NCI-H2171 (cell line): Measurements from ENCODE around the gene CD209.
"Not testable (repeated sequence)": the region's sequence is repeated elsewhere in the genome, so short reads cannot be mapped to it uniquely, and the experiment has no call there.

ENCODE experiments used
- DNase-seq: peaks from one replicate; lab custom pipeline; 2025; lab: John Stamatoyannopoulos, UW

CD209 gene

GRCh38 chr19:7746903-7747884 lies at the start of gene CD209:
CD209 (minus strand) TSS chr19:7747534; CDS start chr19:7747511, 23 bp downstream.
- no peak for DNase-seq

- DNase-seq, result no peak
Observed at GRCh38 chr19:7795555-7796161, 48.3 kb upstream of the CD209 start.

GRCh38 chr19:7793493-7793892 lies 46.2 kb upstream of the CD209 start:
- no peak for DNase-seq

- not testable (repeated sequence) for DNase-seq
Observed at GRCh38 chr19:7792701-7793100, 45.4 kb upstream of the CD209 start.

GRCh38 chr19:7792281-7792680 lies 44.9 kb upstream of the CD209 start:
- DNase-seq, result no peak

- no peak for DNase-seq
Observed at GRCh38 chr19:7790416-7790815, 43.1 kb upstream of the CD209 start.

GRCh38 chr19:7789447-7789846 lies 42.1 kb upstream of the CD209 start:
- DNase-seq, result peak; percentile 77

GRCh38 chr19:7788933-7789323 lies 41.6 kb upstream of the CD209 start:
- DNase-seq, result no peak

GRCh38 chr19:7788178-7788932 lies 41.0 kb upstream of the CD209 start:
- peak; percentile 39 for DNase-seq

GRCh38 chr19:7787602-7788177 lies 40.4 kb upstream of the CD209 start:
- no peak for DNase-seq

- DNase-seq, result no peak
Observed at GRCh38 chr19:7787141-7787540, 39.8 kb upstream of the CD209 start.

GRCh38 chr19:7784856-7785255 lies 37.5 kb upstream of the CD209 start:
- no peak for DNase-seq

- DNase-seq, result no peak
Observed at GRCh38 chr19:7783991-7784423, 36.7 kb upstream of the CD209 start.

- no peak for DNase-seq
Observed at GRCh38 chr19:7781157-7781556, 33.8 kb upstream of the CD209 start.

GRCh38 chr19:7779631-7780486 lies 32.5 kb upstream of the CD209 start:
- DNase-seq, result no peak

GRCh38 chr19:7778081-7778480 lies 30.7 kb upstream of the CD209 start:
- no peak for DNase-seq

- no peak for DNase-seq
Observed at GRCh38 chr19:7775761-7776160, 28.4 kb upstream of the CD209 start.

GRCh38 chr19:7773841-7774240 lies 26.5 kb upstream of the CD209 start:
- DNase-seq, result peak; percentile 48

GRCh38 chr19:7772752-7773291 lies 25.5 kb upstream of the CD209 start:
- DNase-seq, result no peak

- no peak for DNase-seq
Observed at GRCh38 chr19:7771072-7771471, 23.7 kb upstream of the CD209 start.

GRCh38 chr19:7769171-7769570 lies 21.8 kb upstream of the CD209 start:
- DNase-seq, result peak; percentile 55
